SK-N-SH treated with all-trans-retinoic acid at 6 μM for 48 hours (cell line): ENCODE measurements around the gene TTC3.

ENCODE experiments used
- ATAC-seq: fragments of 200-7000 bp; cut with Tn5 transposase; 3 replicates; pipeline ENCODE4 v1.9.1; 2020; ENCODE audit warnings: mild to moderate bottlenecking, moderate library complexity
- BACH2 ChIP-seq: fragments of 250-450 bp; sonication (Bioruptor Pico); IDR thresholded peaks from 2 replicates; pipeline ENCODE4 v1.9.0; 2021; ENCODE audit warnings: mild to moderate bottlenecking, borderline replicate concordance
- CSDC2 ChIP-seq: fragments of 250-450 bp; sonication (Bioruptor Pico); IDR thresholded peaks from 2 replicates; pipeline ENCODE4 v1.5.0; 2020; ENCODE audit warnings: mild to moderate bottlenecking, moderate library complexity
- CSRNP3 ChIP-seq: fragments of 250-450 bp; sonication (Bioruptor Pico); IDR thresholded peaks from 2 replicates; pipeline ENCODE4 v1.5.1; 2021; ENCODE audit warnings: mild to moderate bottlenecking, moderate library complexity
- GLIS3 ChIP-seq: fragments of 250-450 bp; sonication (Bioruptor Pico); IDR thresholded peaks from 2 replicates; pipeline ENCODE4 v1.5.0; 2020; ENCODE audit warnings: mild to moderate bottlenecking, moderate library complexity
- OSR1 ChIP-seq: fragments of 250-450 bp; sonication (Bioruptor Pico); IDR thresholded peaks from 2 replicates; pipeline ENCODE4 v1.8.0; 2022; ENCODE audit warnings: moderate library complexity, mild to moderate bottlenecking, inconsistent platforms
- ZFP3 ChIP-seq: fragments of 250-450 bp; sonication (Bioruptor Pico); IDR thresholded peaks from 2 replicates; pipeline ENCODE4 v1.5.0; 2020; ENCODE audit warnings: mild to moderate bottlenecking, moderate library complexity

TTC3 gene

DNA sequence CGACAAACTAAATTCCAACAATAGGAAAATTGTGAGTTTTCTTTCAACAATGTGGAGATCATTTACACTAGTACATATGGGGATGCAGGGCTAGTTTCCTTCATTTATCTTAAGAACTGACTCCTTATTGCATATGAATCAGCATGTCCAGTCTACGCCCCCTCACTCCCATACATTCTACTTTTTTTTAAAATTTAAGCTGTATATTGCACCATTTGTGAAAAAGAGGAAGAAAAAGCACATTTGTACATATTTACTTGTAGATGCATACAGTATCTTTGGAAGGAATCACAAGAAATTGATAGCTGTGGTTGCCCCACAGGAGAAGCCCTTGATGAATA lies 178.2 kb downstream of the TTC3 start:
- TF ChIP-seq ZFP3 (CRISPR knock-in tag) (no peak), CSDC2 (CRISPR knock-in tag) (no peak), CSRNP3 (CRISPR knock-in tag) (no peak), GLIS3 (CRISPR knock-in tag) (no peak), BACH2 (CRISPR knock-in tag) (no peak), OSR1 (CRISPR knock-in tag) (no peak)
- ATAC-seq = no peak
